ENCODE data around the gene SH3RF2. TPM values are rescaled to one million over a fixed set of nuclear protein-coding genes. Genes with fewer than 3 reads are reported as not detected.

Gene SH3RF2
- total and polyA plus RNA-seq, 10 of the 15 experiments (the other 5 are each of a cell fraction or from before 2014, with no cell fraction given): 0.15 TPM; not detected in 9

- Histone ChIP-seq H3K4me1 (ENCODE audit: control insufficient read depth, insufficient read depth, low read length) (no peaks in the 10 kb centered on the region), H3K36me3 (ENCODE audit: control insufficient read depth in 2 of 2, insufficient read depth in 2 of 2, low read length in 1 of 2) (no peaks in the 10 kb centered on the region), H3K9ac (ENCODE audit: control insufficient read depth, insufficient read depth, low read length) (no peak overlapping the region), H3K79me2 (ENCODE audit: control insufficient read depth, insufficient read depth, low read length) (no peaks in the 10 kb centered on the region), H3K27me3 (replicated peaks in 1 of 2; ENCODE audit: control insufficient read depth in 2 of 2, insufficient read depth in 2 of 2, low read length in 1 of 2) (no peaks in the 10 kb centered on the region), H4K20me1 (ENCODE audit: control insufficient read depth, insufficient read depth) (no peaks in the 10 kb centered on the region), H2AFZ (ENCODE audit: control insufficient read depth, low read depth, low read length) (no peak overlapping the region), H3K27ac (ENCODE audit: control insufficient read depth, insufficient read depth) (no peak overlapping the region), H3K9me3 (replicated peaks; ENCODE audit: control insufficient read depth, insufficient read depth, low read length) (no peaks in the 10 kb centered on the region), H3K4me3 (no peak overlapping the region), H3K4me2 (ENCODE audit: control insufficient read depth, insufficient read depth) (no peak overlapping the region)
- no peak for ATAC-seq
- CTCF ChIA-PET: no interaction called here
- BruUV-seq (replicated peaks): no TSS peak
- SMC1A ChIA-PET (ENCODE audit: uncharacterized antibody, unreplicated experiment): no interaction called here
- 93% methylated on average over 6 of the region's 6 CpGs for WGBS (ENCODE audit: insufficient coverage, insufficient replicate concordance, low lambda C conversion rate, missing lambda C conversion rate)
- RAD21 ChIA-PET (ENCODE audit: unreplicated experiment): no interaction called here
- FAIRE-seq: no peak
- intact Hi-C loops (cut with micrococcal nuclease; ENCODE audit: unreplicated experiment): no loop called here
- TF ChIP-seq CBX5 (IDR thresholded peaks at IDR 0.05; ENCODE audit: low read depth) (no peak), SIN3A (IDR thresholded peaks at IDR 0.05; ENCODE audit: low read depth, low read length) (no peak), CHD1 (IDR thresholded peaks at IDR 0.05; ENCODE audit: low read depth, low read length) (no peak), USF1 (IDR thresholded peaks at IDR 0.05; ENCODE audit: borderline replicate concordance, extremely low read length, insufficient read depth, low read depth, low read length) (no peak), IRF4 (IDR thresholded peaks at IDR 0.05; ENCODE audit: low read depth, low read length) (no peak), FOXK2 (IDR thresholded peaks at IDR 0.05) (no peak), CEBPB (IDR thresholded peaks at IDR 0.05; ENCODE audit: borderline replicate concordance in 1 of 2, low read depth in 2 of 2, low read length in 2 of 2) (no peak), RAD51 (IDR thresholded peaks at IDR 0.05) (no peak), BRCA1 (IDR thresholded peaks at IDR 0.05; ENCODE audit: low read depth, low read length) (no peak), SUZ12 (IDR thresholded peaks at IDR 0.05; ENCODE audit: unreplicated experiment) (no peak), MTA3 (IDR thresholded peaks at IDR 0.05; ENCODE audit: borderline replicate concordance, low read length) (no peak), BACH1 (IDR thresholded peaks at IDR 0.05; ENCODE audit: borderline replicate concordance) (no peak), ZNF207 (IDR thresholded peaks at IDR 0.05; ENCODE audit: borderline replicate concordance) (no peak), ZNF24 (IDR thresholded peaks at IDR 0.05) (no peak), NR2C1 (IDR thresholded peaks at IDR 0.05) (no peak), EED (IDR thresholded peaks at IDR 0.05; ENCODE audit: low read depth) (no peak)
- TF ChIP-seq, protein P1, sequence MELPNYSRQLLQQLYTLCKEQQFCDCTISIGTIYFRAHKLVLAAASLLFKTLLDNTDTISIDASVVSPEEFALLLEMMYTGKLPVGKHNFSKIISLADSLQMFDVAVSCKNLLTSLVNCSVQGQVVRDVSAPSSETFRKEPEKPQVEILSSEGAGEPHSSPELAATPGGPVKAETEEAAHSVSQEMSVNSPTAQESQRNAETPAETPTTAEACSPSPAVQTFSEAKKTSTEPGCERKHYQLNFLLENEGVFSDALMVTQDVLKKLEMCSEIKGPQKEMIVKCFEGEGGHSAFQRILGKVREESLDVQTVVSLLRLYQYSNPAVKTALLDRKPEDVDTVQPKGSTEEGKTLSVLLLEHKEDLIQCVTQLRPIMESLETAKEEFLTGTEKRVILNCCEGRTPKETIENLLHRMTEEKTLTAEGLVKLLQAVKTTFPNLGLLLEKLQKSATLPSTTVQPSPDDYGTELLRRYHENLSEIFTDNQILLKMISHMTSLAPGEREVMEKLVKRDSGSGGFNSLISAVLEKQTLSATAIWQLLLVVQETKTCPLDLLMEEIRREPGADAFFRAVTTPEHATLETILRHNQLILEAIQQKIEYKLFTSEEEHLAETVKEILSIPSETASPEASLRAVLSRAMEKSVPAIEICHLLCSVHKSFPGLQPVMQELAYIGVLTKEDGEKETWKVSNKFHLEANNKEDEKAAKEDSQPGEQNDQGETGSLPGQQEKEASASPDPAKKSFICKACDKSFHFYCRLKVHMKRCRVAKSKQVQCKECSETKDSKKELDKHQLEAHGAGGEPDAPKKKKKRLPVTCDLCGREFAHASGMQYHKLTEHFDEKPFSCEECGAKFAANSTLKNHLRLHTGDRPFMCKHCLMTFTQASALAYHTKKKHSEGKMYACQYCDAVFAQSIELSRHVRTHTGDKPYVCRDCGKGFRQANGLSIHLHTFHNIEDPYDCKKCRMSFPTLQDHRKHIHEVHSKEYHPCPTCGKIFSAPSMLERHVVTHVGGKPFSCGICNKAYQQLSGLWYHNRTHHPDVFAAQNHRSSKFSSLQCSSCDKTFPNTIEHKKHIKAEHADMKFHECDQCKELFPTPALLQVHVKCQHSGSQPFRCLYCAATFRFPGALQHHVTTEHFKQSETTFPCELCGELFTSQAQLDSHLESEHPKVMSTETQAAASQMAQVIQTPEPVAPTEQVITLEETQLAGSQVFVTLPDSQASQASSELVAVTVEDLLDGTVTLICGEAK (IDR thresholded peaks at IDR 0.05; ENCODE audit: borderline replicate concordance): no peak
- TF ChIP-seq, protein P2, sequence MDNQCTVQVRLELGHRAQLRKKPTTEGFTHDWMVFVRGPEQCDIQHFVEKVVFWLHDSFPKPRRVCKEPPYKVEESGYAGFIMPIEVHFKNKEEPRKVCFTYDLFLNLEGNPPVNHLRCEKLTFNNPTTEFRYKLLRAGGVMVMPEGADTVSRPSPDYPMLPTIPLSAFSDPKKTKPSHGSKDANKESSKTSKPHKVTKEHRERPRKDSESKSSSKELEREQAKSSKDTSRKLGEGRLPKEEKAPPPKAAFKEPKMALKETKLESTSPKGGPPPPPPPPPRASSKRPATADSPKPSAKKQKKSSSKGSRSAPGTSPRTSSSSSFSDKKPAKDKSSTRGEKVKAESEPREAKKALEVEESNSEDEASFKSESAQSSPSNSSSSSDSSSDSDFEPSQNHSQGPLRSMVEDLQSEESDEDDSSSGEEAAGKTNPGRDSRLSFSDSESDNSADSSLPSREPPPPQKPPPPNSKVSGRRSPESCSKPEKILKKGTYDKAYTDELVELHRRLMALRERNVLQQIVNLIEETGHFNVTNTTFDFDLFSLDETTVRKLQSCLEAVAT (IDR thresholded peaks at IDR 0.05): no peak
- POLR2A ChIA-PET: no interaction called here
- DNase-seq (ENCODE audit: low read depth, low spot score): no peak
- in situ Hi-C loops (cut with MboI): no loop called here
Observed at GRCh38 chr5:146098047-146098446, 161.7 kb downstream of the SH3RF2 start.

Data from GM12878 (cell line).